OCI-LY3 (cell line): Measurements from ENCODE around the gene LMO2.

Experiments
- H2AFZ ChIP-seq: fragments of 200-600, 300-600 bp; shearing (Covaris generic); 2 replicates; pipeline ENCODE4 v1.6.0; 2014; ENCODE audit warnings: antibody characterized with exemption, low read depth, low read length
- H3K27ac ChIP-seq: fragments of 200-600, 300-600 bp; sonication (generic); 2 replicates; pipeline ENCODE4 v1.5.1; 2014; ENCODE audit warnings: mild to moderate bottlenecking, low read length, moderate library complexity, mixed read lengths
- H3K27me3 ChIP-seq: fragments of 200-600, 300-600 bp; sonication (generic); 2 replicates; pipeline ENCODE4 v1.6.1; 2014; ENCODE audit warnings: low read depth, low read length, mixed read lengths
- H3K36me3 ChIP-seq: fragments of 200-600, 300-600 bp; sonication (generic); replicated peaks from 2 replicates; pipeline ENCODE3; 2014; ENCODE audit warnings: low read depth, low read length, mixed read lengths
- H3K4me1 ChIP-seq: fragments of 300-600, 200-600 bp; sonication (generic); 2 replicates; pipeline ENCODE4 v1.6.1; 2014; ENCODE audit warnings: low read length, mixed read lengths
- H3K4me2 ChIP-seq: fragments of 200-600, 300-600 bp; sonication (generic); 2 replicates; pipeline ENCODE4 v1.6.1; 2014; ENCODE audit warnings: low read length, mixed read lengths
- H3K4me3 ChIP-seq: fragments of 300-600, 200-600 bp; sonication (generic); 2 replicates; pipeline ENCODE4 v1.5.1; 2014; ENCODE audit warnings: antibody characterized with exemption, mild to moderate bottlenecking, low read length, moderate library complexity
- H3K79me2 ChIP-seq: fragments of 300-600, 200-600 bp; shearing (Covaris generic); 2 replicates; pipeline ENCODE4 v1.6.1; 2014; ENCODE audit warnings: mild to moderate bottlenecking, low read length, mixed read lengths
- H3K9ac ChIP-seq: fragments of 300-600, 200-600 bp; shearing (Covaris generic); 2 replicates; pipeline ENCODE4 v1.6.0; 2014; ENCODE audit warnings: mild to moderate bottlenecking, low read length, moderate library complexity
- H3K9me3 ChIP-seq: fragments of 200-600, 300-600 bp; shearing (Covaris generic); 2 replicates; pipeline ENCODE4 v1.6.1; 2014; ENCODE audit warnings: low read length, mixed read lengths; ENCODE audit not compliant: insufficient read depth
- H4K20me1 ChIP-seq: fragments of 200-600, 300-600 bp; sonication (generic); 2 replicates; pipeline ENCODE4 v1.6.1; 2016; ENCODE audit warnings: low read length, mixed read lengths; ENCODE audit not compliant: insufficient read depth
- CTCF ChIP-seq: fragments of 200-600, 300-600 bp; sonication (generic); IDR thresholded peaks from 2 replicates; pipeline ENCODE4 v1.5.1; 2014; ENCODE audit warnings: antibody characterized with exemption, low read length, low read depth
- EZH2phosphoT487 ChIP-seq: fragments of 200-600 bp; shearing (Covaris generic); IDR thresholded peaks from 2 replicates; pipeline ENCODE4 v1.6.1; 2018; ENCODE audit warnings: antibody characterized with exemption, mixed run types, low read depth

The LMO2 gene

DNA sequence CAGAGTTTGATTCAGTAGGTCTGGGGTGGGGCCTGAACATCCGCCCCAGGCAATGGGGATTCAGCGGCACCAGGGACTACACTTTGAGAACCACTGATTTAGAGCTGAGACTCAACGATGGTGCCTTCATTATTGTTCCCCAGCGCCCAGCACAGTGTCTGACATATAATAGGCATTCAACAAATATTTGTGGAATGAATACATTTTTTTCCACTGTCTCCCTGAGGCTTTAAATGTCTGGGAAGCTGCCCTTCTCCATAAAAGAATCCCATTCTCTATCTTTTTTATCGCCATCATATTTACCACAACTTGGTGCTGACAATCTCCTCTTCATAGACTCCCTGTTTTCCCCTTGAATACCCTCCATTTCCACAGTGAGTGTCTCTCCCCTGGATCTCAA, 23.6 kb upstream of the LMO2 start:
- no peaks in the 10 kb centered on the region for H3K36me3 ChIP-seq
- H3K4me1 ChIP-seq: peaks cover 4% of the 10 kb centered on the region; the same call in 1 of the 2 replicates
- H3K27ac ChIP-seq: no peak overlapping the region
- H3K4me2 ChIP-seq: no peak overlapping the region
- no peak overlapping the region for H2AFZ ChIP-seq
- TF ChIP-seq CTCF (no peak), EZH2phosphoT487 (no peak)
- H3K9me3 ChIP-seq: no peaks in the 10 kb centered on the region
- no peak overlapping the region for H3K4me3 ChIP-seq
- peaks cover 52% of the 10 kb centered on the region for H3K27me3 ChIP-seq
- H3K79me2 ChIP-seq: no peaks in the 10 kb centered on the region
- no peaks in the 10 kb centered on the region for H4K20me1 ChIP-seq
- no peak overlapping the region for H3K9ac ChIP-seq

- Histone ChIP-seq H2AFZ (no peak overlapping the region), H3K36me3 (no peaks in the 10 kb centered on the region), H3K79me2 (no peaks in the 10 kb centered on the region), H3K9ac (no peak overlapping the region), H4K20me1 (no peaks in the 10 kb centered on the region), H3K4me1 (no peaks in the 10 kb centered on the region), H3K27me3 (peaks cover 48% of the 10 kb centered on the region), H3K9me3 (no peaks in the 10 kb centered on the region), H3K4me2 (no peak overlapping the region), H3K4me3 (no peak overlapping the region), H3K27ac (no peak overlapping the region)
- TF ChIP-seq CTCF (no peak), EZH2phosphoT487 (no peak)
These were observed 22.1 kb upstream of the LMO2 start for GRCh38 chr11:33913991-33914390.

DNA sequence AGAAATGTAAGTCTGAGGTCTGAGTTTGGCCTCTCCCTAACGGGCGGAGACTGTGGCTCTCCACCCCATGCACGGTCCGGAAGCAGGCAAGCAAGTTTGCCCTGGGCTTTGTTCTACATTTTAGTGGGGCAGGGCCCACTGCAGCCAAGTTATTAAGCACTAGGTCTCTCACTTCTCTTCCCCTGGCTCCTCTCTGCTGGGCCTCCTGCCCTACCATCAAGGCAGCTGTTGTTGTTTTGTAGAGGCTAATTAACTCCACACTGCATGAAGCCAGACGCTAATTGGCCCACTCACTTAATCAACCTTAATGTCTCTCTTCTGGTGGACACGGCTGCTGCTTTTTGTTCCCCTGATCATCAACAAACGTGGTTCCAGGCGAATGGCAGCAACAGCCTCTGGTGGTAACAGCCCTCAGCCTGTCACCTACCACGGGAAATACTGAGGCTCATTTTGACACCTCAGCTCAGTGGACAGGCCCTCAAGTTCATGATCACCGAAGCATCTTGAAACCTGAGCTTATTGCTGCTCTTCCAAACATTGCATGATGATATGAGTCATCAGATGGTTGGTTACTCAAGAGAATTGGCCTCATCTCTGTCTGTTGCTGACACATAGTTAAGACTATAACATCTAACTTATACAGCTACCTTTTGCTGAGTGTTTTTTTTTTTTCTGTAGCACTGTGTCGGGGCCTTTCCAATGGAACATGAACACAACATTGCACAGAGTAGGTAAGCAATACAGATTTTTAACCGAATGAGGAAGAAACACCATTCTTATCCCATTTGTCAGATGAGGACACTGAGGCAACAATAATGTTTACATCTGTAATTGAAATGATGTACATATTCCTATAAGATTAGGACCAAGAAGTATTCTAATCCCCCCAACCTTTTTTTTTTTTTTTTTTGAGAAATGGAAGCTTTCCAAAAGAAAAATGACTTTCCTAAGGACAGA, 20.8 kb upstream of the LMO2 start:
- Histone ChIP-seq H3K79me2 (no peaks in the 10 kb centered on the region), H3K4me2 (no peak overlapping the region), H3K27ac (no peak overlapping the region), H3K36me3 (no peaks in the 10 kb centered on the region), H3K4me1 (no peaks in the 10 kb centered on the region), H2AFZ (no peak overlapping the region), H4K20me1 (no peaks in the 10 kb centered on the region), H3K9me3 (no peaks in the 10 kb centered on the region), H3K27me3 (peaks cover 40% of the 10 kb centered on the region), H3K4me3 (no peak overlapping the region), H3K9ac (no peak overlapping the region)
- TF ChIP-seq EZH2phosphoT487: no peak
- no peak for TF ChIP-seq CTCF

GRCh38 chr11:33910958-33911339, 19.1 kb upstream of the LMO2 start:
- no peaks in the 10 kb centered on the region for H3K9me3 ChIP-seq
- H3K9ac ChIP-seq: no peak overlapping the region
- no peaks in the 10 kb centered on the region for H4K20me1 ChIP-seq
- no peaks in the 10 kb centered on the region for H3K36me3 ChIP-seq
- H3K27ac ChIP-seq: no peak overlapping the region
- no peak overlapping the region for H3K4me2 ChIP-seq
- no peak overlapping the region for H2AFZ ChIP-seq
- H3K4me1 ChIP-seq: no peaks in the 10 kb centered on the region
- peaks cover 34% of the 10 kb centered on the region for H3K27me3 ChIP-seq
- H3K4me3 ChIP-seq: no peak overlapping the region
- no peak for TF ChIP-seq CTCF
- TF ChIP-seq EZH2phosphoT487: no peak
- H3K79me2 ChIP-seq: no peaks in the 10 kb centered on the region
